PC-9 (cell line): ENCODE measurements around the gene SLC7A14. TPM values are rescaled to one million over a fixed set of nuclear protein-coding genes. Genes with fewer than 3 reads are reported as not detected.

Source experiments
- BruUV-seq: library from RNA; stranded (reverse); fragments of 400-500 nt; replicated peaks from 2 replicates; lab custom pipeline; 2021; lab: Mats Ljungman, UMichigan
- CTCF ChIA-PET: fragments of 300-600 bp; sonication (Branson Sonifier 250); formaldehyde crosslinking; loops from one replicate; lab custom pipeline; 2022; ENCODE audit warnings: antibody characterized with exemption; lab: Charles Lee
- POLR2A ChIA-PET: fragments of 300-600 bp; sonication (Branson Sonifier 250); formaldehyde crosslinking; loops from one replicate; lab custom pipeline; 2022; ENCODE audit warnings: antibody characterized with exemption; ENCODE audit not compliant: unreplicated experiment; lab: Charles Lee
- DNase-seq, 2 experiments: peaks; one replicate each; pipeline versions ENCODE4 v3.0.0 to v3.0.0-alpha.2; 2015 to 2022; ENCODE audit warnings: mixed read lengths in 1 of 2
- H2AFZ ChIP-seq: fragments of 200-600 bp; sonication (generic); 2 replicates; pipeline ENCODE4 v1.8.1; 2017; ENCODE audit warnings: antibody characterized with exemption
- H3F3A ChIP-seq: fragments of 200-600 bp; sonication (generic); 2 replicates; pipeline ENCODE4 v1.8.1; 2017; ENCODE audit warnings: antibody characterized with exemption, mild to moderate bottlenecking, low read depth; ENCODE audit not compliant: insufficient read depth
- H3K27ac ChIP-seq: fragments of 200-600 bp; sonication (generic); 2 replicates; pipeline ENCODE4 v1.6.1; 2016; ENCODE audit warnings: mixed run types
- H3K27me3 ChIP-seq: fragments of 200-600 bp; sonication (generic); 2 replicates; pipeline ENCODE4 v1.6.1; 2016; ENCODE audit warnings: low read depth, mixed run types; ENCODE audit not compliant: insufficient read depth
- H3K36me3 ChIP-seq: fragments of 200-600 bp; sonication (generic); 2 replicates; pipeline ENCODE4 v1.6.1; 2016; ENCODE audit warnings: low read depth, mixed run types
- H3K4me1 ChIP-seq: fragments of 200-600 bp; sonication (generic); replicated peaks from 2 replicates; pipeline ENCODE4 v1.6.1; 2016; ENCODE audit warnings: mixed run types; ENCODE audit not compliant: insufficient read depth
- H3K4me2 ChIP-seq: fragments of 200-600 bp; sonication (generic); 2 replicates; pipeline ENCODE4 v1.6.1; 2017; ENCODE audit warnings: mixed run types
- H3K4me3 ChIP-seq: fragments of 200-600 bp; sonication (generic); 2 replicates; pipeline ENCODE4 v1.6.1; 2016; ENCODE audit warnings: mixed run types
- H3K79me2 ChIP-seq: fragments of 200-600 bp; sonication (generic); 2 replicates; pipeline ENCODE4 v1.6.1; 2017; ENCODE audit warnings: low read depth, mixed run types
- H3K9me2 ChIP-seq: fragments of 200-600 bp; sonication (generic); 2 replicates; pipeline ENCODE4 v1.8.1; 2017; ENCODE audit warnings: mild to moderate bottlenecking; ENCODE audit not compliant: insufficient read depth
- H3K9me3 ChIP-seq: fragments of 200-600 bp; sonication (generic); 2 replicates; pipeline ENCODE4 v1.8.1; 2016; ENCODE audit warnings: low read depth; ENCODE audit not compliant: insufficient read depth
- H4K20me1 ChIP-seq: fragments of 200-600 bp; sonication (generic); 2 replicates; pipeline ENCODE4 v1.8.1; 2017; ENCODE audit not compliant: insufficient read depth
- CTCF ChIP-seq: fragments of 200-600 bp; sonication (generic); conservative IDR thresholded peaks from 2 replicates; pipeline ENCODE4 v1.6.1; 2017; ENCODE audit warnings: mixed run types, antibody characterized with exemption, mild to moderate bottlenecking, moderate library complexity
- EZH2 ChIP-seq: fragments of 200-600 bp; sonication (generic); IDR thresholded peaks from 2 replicates; pipeline ENCODE4 v1.8.0; 2017; ENCODE audit warnings: antibody characterized with exemption, low read depth
- intact Hi-C: fragments of 100-400 bp; cut with micrococcal nuclease; formaldehyde crosslinking; loops from one replicate; pipeline ENCODE4 v1.10.0; 2022; ENCODE audit not compliant: unreplicated experiment
- total RNA-seq: library from RNA; stranded (reverse); gene quantifications from 2 replicates; pipeline ENCODE4 v1.2.3, GENCODE V29; 2021

SLC7A14 gene
- total RNA-seq, 1 experiment from 2014 or later, result not detected

DNA sequence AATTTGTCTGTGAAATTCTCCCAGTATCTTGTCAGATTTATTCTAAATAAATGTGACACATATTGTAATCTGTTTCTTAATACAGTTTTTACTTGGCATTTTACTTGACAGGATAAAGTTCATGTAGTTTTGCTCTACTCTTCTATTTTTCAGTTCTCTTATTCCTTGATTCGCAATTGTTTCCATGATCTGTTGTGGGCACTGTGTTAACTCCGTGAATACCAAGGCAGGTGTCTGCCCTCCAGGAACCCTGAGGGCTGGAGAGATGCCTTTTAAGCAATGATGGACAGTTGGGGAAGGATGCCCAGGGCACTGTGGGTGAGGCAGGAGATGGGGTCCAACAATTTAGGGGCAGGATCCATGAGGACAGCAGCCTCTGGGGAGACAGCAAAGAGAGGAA, 164.1 kb downstream of the SLC7A14 start:
- ChIA-PET POLR2A (no interaction called here), CTCF (no interaction called here)
- Histone ChIP-seq H3K27ac (no peak overlapping the region), H3K4me3 (no peak overlapping the region), H3K4me2 (no peak overlapping the region), H3K9me2 (no peaks in the 10 kb centered on the region), H4K20me1 (no peaks in the 10 kb centered on the region), H3K79me2 (no peaks in the 10 kb centered on the region), H3K27me3 (no peaks in the 10 kb centered on the region), H3F3A (no peaks in the 10 kb centered on the region), H3K4me1 (no peaks in the 10 kb centered on the region), H2AFZ (no peak overlapping the region), H3K9me3 (no peaks in the 10 kb centered on the region), H3K36me3 (no peaks in the 10 kb centered on the region)
- no TSS peak for BruUV-seq
- intact Hi-C loops, result no loop called here
- TF ChIP-seq EZH2 (no peak), CTCF (no peak)
- no peak for DNase-seq

GRCh38 chr3:170421111-170421641, 164.7 kb downstream of the SLC7A14 start:
- intact Hi-C loops, result no loop called here

DNA sequence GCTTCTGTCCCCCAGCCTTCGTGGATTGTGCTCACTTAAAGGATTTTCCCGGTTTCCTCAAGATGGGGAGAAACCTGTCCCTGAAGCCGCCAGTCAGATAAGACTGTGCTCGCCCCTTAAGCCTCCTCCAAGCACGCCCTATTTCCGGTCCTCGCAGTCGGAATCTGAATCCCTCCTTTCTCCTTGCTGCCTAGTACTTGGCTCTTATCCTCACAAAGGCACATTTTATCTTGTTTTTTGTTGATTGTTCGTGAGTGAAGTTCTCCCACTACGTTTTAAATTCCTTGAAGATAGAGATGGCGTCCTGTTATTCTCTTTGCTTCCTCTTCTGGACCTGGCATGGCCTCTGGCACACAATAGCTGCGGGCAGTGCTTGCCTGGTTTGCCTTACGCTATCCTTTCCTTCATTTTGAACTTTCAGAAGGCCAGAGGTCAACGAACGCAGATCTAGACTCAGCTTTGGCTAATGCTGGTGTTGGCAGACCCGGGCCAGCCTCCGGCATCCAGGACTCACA, 165.5 kb downstream of the SLC7A14 start:
- DNase-seq, result no peak
- CTCF ChIA-PET, result no interaction called here
- Histone ChIP-seq H3K4me3 (no peak overlapping the region), H3F3A (no peaks in the 10 kb centered on the region), H4K20me1 (no peaks in the 10 kb centered on the region), H3K9me2 (no peaks in the 10 kb centered on the region), H3K79me2 (no peaks in the 10 kb centered on the region), H3K9me3 (no peaks in the 10 kb centered on the region), H3K4me2 (no peak overlapping the region), H3K4me1 (no peaks in the 10 kb centered on the region), H3K27ac (no peak overlapping the region), H2AFZ (no peak overlapping the region), H3K36me3 (no peaks in the 10 kb centered on the region), H3K27me3 (no peaks in the 10 kb centered on the region)
- POLR2A ChIA-PET, result no interaction called here
- no TSS peak for BruUV-seq
- intact Hi-C loops, result no loop called here
- no peak for TF ChIP-seq CTCF
- TF ChIP-seq EZH2, result no peak

More at GRCh38 chr3:170421111-170421641, 164.7 kb downstream of the SLC7A14 start:
- H2AFZ ChIP-seq, result no peak overlapping the region
- H3K4me3 ChIP-seq, result no peak overlapping the region
- H3F3A ChIP-seq, result no peaks in the 10 kb centered on the region
- no peaks in the 10 kb centered on the region for H3K36me3 ChIP-seq
- ChIA-PET CTCF (no interaction called here), POLR2A (no interaction called here)
- no TSS peak for BruUV-seq
- no peak overlapping the region for H3K27ac ChIP-seq
- no peaks in the 10 kb centered on the region for H3K27me3 ChIP-seq
- no peaks in the 10 kb centered on the region for H3K9me2 ChIP-seq
- H3K9me3 ChIP-seq, result no peaks in the 10 kb centered on the region
- H3K4me2 ChIP-seq, result no peak overlapping the region
- no peak for DNase-seq
- no peaks in the 10 kb centered on the region for H4K20me1 ChIP-seq
- TF ChIP-seq CTCF (no peak), EZH2 (no peak)
- no peaks in the 10 kb centered on the region for H3K4me1 ChIP-seq
- no peaks in the 10 kb centered on the region for H3K79me2 ChIP-seq
